HG03175 (cell line): ENCODE measurements around the gene NSMCE1.

ENCODE experiments used
- ATAC-seq: cut with Tn5 transposase; IDR thresholded peaks from one replicate; pipeline ENCODE4 v1.9.1; 2021; ENCODE audit warnings: mild to moderate bottlenecking, moderate library complexity; ENCODE audit not compliant: unreplicated experiment

The NSMCE1 gene

GRCh38 chr16:27199235-27199586 is 69.4 kb downstream of the NSMCE1 start:
- no peak for ATAC-seq

GRCh38 chr16:27198451-27199234 is 69.9 kb downstream of the NSMCE1 start:
- ATAC-seq = no peak

DNA sequence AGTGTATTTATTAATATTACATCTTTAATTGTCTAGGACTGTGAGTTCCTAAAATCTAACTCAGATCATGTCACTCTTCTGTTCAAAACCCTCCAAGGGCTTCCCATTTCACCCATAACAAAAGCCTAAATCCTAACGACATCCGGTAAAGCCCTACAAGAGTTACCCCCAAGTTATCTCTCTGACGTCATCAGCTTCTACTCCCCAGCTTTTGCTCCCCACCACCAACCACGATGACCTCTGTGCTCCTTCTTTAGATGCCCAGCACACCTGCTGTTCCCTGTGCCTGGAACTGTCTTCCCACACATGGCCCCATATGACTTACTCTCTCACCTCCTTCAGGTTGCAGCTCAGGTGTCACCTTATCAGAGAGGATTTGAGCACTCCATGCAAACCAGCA is 71.6 kb downstream of the NSMCE1 start:
- no peak for ATAC-seq

- no peak for ATAC-seq
These were observed 72.5 kb downstream of the NSMCE1 start for GRCh38 chr16:27195941-27196595.

- no peak for ATAC-seq
These were observed 73.4 kb downstream of the NSMCE1 start for GRCh38 chr16:27195076-27195741.

GRCh38 chr16:27193300-27193990 is 75.1 kb downstream of the NSMCE1 start:
- ATAC-seq = no peak

DNA sequence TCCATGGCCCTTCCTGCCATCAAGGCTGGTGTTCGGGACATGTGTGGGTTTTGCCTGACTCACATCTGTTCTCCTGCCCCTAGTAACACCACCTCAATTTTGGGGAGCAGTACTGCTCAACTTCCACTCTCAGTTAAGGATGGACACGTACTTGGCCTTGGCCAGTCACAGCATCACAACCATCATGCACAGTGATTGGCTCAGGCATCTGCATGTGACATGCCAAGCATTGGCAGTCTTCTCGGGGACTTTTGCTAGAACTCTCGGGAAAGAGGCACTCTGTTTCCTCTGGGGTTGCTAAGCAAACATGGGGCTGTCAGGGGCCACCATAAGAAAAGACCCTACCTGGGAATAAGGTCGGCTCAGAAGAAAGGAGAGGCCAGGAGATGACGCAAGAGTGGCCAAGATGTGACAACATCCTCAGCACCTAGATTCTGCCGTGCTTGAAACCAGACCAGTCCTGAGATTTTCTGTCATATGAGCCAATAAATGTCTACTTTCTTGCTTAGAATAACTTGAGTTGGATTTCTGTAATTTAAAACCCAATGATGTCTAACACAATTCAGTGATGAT is 77.1 kb downstream of the NSMCE1 start:
- ATAC-seq = no peak

DNA sequence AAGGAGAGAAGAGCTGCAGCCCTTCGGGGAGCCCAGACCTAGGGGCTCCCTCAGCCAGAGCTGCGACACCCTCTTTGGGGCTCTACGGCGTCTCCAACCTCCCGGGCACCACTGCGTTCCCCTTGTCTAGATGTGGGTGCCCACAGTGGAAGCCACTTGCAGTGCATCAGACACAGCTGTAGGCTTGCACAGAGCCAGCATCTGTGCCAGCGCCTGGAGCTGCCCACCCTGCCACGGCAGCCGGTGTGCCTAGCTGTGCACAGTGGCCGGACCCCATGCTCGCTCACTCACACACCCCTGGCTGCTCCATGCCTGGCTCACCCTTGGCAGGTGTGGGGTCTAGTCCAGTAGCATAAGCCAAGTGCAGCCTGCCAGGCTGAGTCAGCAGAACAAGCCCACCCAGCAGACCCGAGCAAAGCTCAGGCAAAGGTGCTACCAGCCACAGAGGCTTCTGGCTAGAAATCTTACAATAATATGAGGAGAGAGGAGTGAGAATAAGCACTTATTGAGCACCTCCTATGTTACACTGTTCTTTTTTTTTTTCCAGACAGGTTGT is 78.2 kb downstream of the NSMCE1 start:
- no peak for ATAC-seq

GRCh38 chr16:27189335-27189972 is 79.1 kb downstream of the NSMCE1 start:
- no peak for ATAC-seq

DNA sequence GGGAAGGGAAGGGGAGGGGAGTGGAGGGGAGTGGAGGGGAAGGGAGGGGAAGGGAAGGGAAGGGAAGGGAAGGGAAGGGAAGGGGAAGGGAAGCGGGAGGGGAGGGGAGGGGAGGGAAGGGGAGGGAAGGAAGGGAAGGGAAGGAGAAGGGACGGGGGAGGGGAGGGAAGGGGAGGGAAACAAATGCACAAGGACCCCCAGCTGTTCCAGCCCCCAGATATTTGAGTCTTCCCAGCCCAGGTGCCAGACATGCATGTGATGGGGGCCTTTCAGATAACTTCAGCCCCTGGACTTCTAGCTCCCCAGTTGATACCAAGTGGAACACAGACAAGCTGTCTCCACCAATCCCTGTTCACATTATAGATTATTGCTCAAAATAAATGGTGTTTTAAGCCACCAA is 79.9 kb downstream of the NSMCE1 start:
- no peak for ATAC-seq

- no peak for ATAC-seq
These were observed 82.8 kb downstream of the NSMCE1 start for GRCh38 chr16:27185776-27186130.

GRCh38 chr16:27182906-27183405 is 85.6 kb downstream of the NSMCE1 start:
- no peak for ATAC-seq

GRCh38 chr16:27181019-27181790 is 87.4 kb downstream of the NSMCE1 start:
- ATAC-seq = no peak

- ATAC-seq = peak; percentile 83
These were observed 89.0 kb downstream of the NSMCE1 start for GRCh38 chr16:27179500-27180072.

GRCh38 chr16:27177031-27177774 is 91.4 kb downstream of the NSMCE1 start:
- no peak for ATAC-seq

DNA sequence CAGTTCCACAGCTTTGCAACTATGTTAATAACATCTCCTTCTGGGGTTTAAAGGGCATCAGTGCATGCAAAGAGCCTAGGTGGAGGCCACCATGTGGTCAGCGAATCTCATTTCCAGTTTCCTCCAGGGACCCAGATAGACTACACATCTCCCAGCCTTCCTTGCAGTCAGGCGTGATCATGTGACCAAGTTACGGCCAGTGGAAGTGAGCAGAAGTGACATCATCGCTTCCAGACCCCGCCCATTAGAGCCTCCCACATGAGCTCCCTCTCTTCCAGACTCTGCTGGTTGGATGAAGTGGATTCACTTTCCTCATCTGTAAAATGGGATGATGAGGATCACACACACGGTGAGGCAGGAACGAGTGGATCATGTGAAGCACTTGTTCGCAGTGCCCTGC is 92.7 kb downstream of the NSMCE1 start:
- no peak for ATAC-seq
